Keratinocyte (primary cell): ENCODE measurements around the gene FHOD1. TPM values are rescaled to one million over a fixed set of nuclear protein-coding genes. Genes with fewer than 3 reads are reported as not detected.

Experiments used
- DNase-seq: peaks from one replicate; pipeline ENCODE4 v3.0.0-alpha.2; 2011; ENCODE audit warnings: low read depth, missing footprints, low spot score
- FAIRE-seq: peaks from 2 replicates; lab custom pipeline; 2011; peaks lifted over from hg19 to GRCh38; lab: Jason Lieb, UNC
- H2AFZ ChIP-seq: 2 replicates; pipeline ENCODE4 v1.6.0; 2012; ENCODE audit warnings: low read length, control low read depth, inconsistent platforms; ENCODE audit not compliant: control insufficient read depth
- H3K27ac ChIP-seq: 2 replicates; pipeline ENCODE4 v1.5.1; 2011; ENCODE audit warnings: low read length; ENCODE audit not compliant: control insufficient read depth, insufficient read depth
- H3K27me3 ChIP-seq: 3 replicates; pipeline ENCODE4 v1.6.0; 2011; ENCODE audit warnings: low read length; ENCODE audit not compliant: control insufficient read depth, insufficient read depth; ENCODE audit errors: extremely low read depth
- H3K36me3 ChIP-seq, 2 experiments: 2 replicates in 1 of 2; 3 replicates in 1 of 2; pipeline ENCODE4 v1.5.1; 2011; ENCODE audit warnings: low read length in 2 of 2, mild to moderate bottlenecking in 1 of 2; ENCODE audit not compliant: control insufficient read depth in 2 of 2, insufficient read depth in 2 of 2; ENCODE audit errors: extremely low read depth in 1 of 2
- H3K4me1 ChIP-seq: 3 replicates; pipeline ENCODE4 v1.5.1; 2011; ENCODE audit warnings: low read length; ENCODE audit not compliant: control insufficient read depth, insufficient read depth; ENCODE audit errors: extremely low read depth
- H3K4me2 ChIP-seq: 3 replicates; pipeline ENCODE4 v1.6.0; 2011; ENCODE audit warnings: low read depth, low read length; ENCODE audit not compliant: control insufficient read depth, insufficient read depth; ENCODE audit errors: extremely low read depth
- H3K4me3 ChIP-seq, 3 experiments: fragments of 200-600 bp in 1 of 3; sonication (generic) in 1 of 3; 2 replicates in 2 of 3; 3 replicates in 1 of 3; pipeline ENCODE4 v1.5.1; 2011 to 2016; ENCODE audit warnings: low read length in 3 of 3, mild to moderate bottlenecking in 3 of 3, control low read depth in 2 of 3, inconsistent platforms in 1 of 3, low read depth in 1 of 3, mixed read lengths in 1 of 3, mixed run types in 1 of 3, moderate library complexity in 1 of 3; ENCODE audit not compliant: control insufficient read depth in 2 of 3, insufficient read depth in 2 of 3; ENCODE audit errors: extremely low read depth in 1 of 3
- H3K79me2 ChIP-seq: 2 replicates; pipeline ENCODE4 v1.6.0; 2012; ENCODE audit warnings: low read length; ENCODE audit not compliant: control insufficient read depth, insufficient read depth
- H3K9ac ChIP-seq: 3 replicates; pipeline ENCODE4 v1.6.0; 2011; ENCODE audit warnings: low read length; ENCODE audit not compliant: control insufficient read depth, insufficient read depth; ENCODE audit errors: extremely low read depth
- H3K9me1 ChIP-seq: 3 replicates; pipeline ENCODE4 v1.6.0; 2011; ENCODE audit warnings: low read length; ENCODE audit not compliant: control insufficient read depth, insufficient read depth; ENCODE audit errors: extremely low read depth
- H3K9me3 ChIP-seq: 2 replicates; pipeline ENCODE4 v1.5.1; 2012; ENCODE audit warnings: low read depth, low read length; ENCODE audit not compliant: control insufficient read depth
- H4K20me1 ChIP-seq: 3 replicates; pipeline ENCODE4 v1.6.0; 2011; ENCODE audit warnings: low read length; ENCODE audit not compliant: control insufficient read depth, insufficient read depth; ENCODE audit errors: extremely low read depth
- EZH2 ChIP-seq: IDR thresholded peaks from one replicate; pipeline ENCODE4 v1.6.1; 2012; ENCODE audit warnings: inconsistent platforms, mild to moderate bottlenecking, low read length, moderate library complexity
- dilution Hi-C: fragments of 300-500 bp; cut with MboI; formaldehyde crosslinking; loops from one replicate; pipeline ENCODE4 v1.7.0; 2020; ENCODE audit warnings: low sequenced_read_pairs; ENCODE audit not compliant: extremely low pct_ligation_motif_present
- polyA plus RNA-seq, 5 experiments: library from polyadenylated mRNA; depleted of rRNA in 3 of 5; stranded (reverse) in 3 of 5; stranded (forward) in 1 of 5; unstranded in 1 of 5; fragments of >200 nt; gene quantifications; 1 replicate in 1 of 5; 2 replicates in 3 of 5; 3 replicates in 1 of 5; pipeline versions ENCODE4 v1.2.1 to v1.2.3, GENCODE V29; 2011 to 2012; ENCODE audit warnings: missing spikeins in 2 of 5, low read depth in 1 of 5, low replicate concordance in 1 of 5
- TF ChIP-seq, protein P1 (sequence below), 3 experiments: IDR thresholded peaks in 1 of 3; conservative IDR thresholded peaks in 1 of 3; optimal IDR thresholded peaks in 1 of 3; 2 replicates in 2 of 3; 3 replicates in 1 of 3; pipeline versions ENCODE3 to v1.5.1; 2011; ENCODE audit warnings: low read length in 3 of 3, mild to moderate bottlenecking in 3 of 3, moderate library complexity in 2 of 3, control low read depth in 1 of 3, inconsistent platforms in 1 of 3; ENCODE audit not compliant: insufficient read depth in 2 of 3; ENCODE audit errors: extremely low read depth in 1 of 3

Gene FHOD1
- polyA plus RNA-seq, 1 donor (not counting 4 experiments of a cell fraction or from before 2014, with no cell fraction given): 29.4 TPM

DNA sequence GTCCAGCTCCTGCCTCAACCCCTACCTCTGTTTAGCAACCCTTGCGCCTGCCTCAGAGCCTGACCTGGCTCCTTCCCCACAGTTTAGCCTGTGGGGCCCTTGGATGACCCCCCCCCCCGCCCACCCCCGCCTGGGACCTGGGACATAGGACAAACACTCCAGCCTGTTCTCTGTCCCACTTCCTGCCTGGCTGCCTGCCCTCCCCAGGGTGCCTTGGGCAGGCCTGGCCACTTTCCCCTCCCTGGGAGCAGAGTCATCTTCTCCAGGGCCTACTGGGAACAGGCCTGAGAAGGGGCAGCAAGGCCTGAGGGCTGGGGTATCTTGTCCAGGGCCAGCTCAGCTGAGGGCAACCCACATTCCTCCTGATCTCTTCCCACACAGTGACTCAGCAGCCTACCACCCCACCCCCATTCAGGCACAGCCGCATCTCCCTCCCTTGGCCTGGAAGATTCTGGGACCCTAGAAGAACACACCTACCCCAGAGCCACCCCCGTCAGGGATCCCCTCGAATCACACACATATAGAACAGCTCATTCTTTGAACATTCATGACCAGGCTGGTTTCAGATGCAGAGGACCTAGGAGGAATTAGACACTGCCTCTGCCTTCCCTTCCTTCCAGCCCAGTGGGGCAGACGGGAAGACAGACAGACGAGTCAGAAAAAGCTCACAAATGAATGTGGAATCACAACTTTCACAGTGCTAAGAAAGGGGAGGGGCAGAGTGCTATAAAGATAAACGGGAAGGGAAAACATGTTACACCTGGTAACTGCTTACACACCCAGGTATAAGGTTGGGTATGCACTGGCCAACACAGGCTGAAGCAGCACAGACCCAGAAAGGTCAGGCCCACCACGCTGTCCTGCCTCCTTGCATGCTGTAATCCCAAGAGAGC is 6.0 kb downstream of the FHOD1 start:
- H3K4me3 ChIP-seq: peak overlapping the region in 1 of 3 experiments; percentile 46
- peak overlapping the region; percentile 6 for H2AFZ ChIP-seq
- TF ChIP-seq, protein P1, sequence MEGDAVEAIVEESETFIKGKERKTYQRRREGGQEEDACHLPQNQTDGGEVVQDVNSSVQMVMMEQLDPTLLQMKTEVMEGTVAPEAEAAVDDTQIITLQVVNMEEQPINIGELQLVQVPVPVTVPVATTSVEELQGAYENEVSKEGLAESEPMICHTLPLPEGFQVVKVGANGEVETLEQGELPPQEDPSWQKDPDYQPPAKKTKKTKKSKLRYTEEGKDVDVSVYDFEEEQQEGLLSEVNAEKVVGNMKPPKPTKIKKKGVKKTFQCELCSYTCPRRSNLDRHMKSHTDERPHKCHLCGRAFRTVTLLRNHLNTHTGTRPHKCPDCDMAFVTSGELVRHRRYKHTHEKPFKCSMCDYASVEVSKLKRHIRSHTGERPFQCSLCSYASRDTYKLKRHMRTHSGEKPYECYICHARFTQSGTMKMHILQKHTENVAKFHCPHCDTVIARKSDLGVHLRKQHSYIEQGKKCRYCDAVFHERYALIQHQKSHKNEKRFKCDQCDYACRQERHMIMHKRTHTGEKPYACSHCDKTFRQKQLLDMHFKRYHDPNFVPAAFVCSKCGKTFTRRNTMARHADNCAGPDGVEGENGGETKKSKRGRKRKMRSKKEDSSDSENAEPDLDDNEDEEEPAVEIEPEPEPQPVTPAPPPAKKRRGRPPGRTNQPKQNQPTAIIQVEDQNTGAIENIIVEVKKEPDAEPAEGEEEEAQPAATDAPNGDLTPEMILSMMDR (optimal IDR thresholded peaks at IDR 0.05 in 1 of 3, IDR thresholded peaks at IDR 0.05 in 1 of 3, conservative IDR thresholded peaks at IDR 0.05 in 1 of 3; ENCODE audit: extremely low read depth in 1 of 3, insufficient read depth in 2 of 3, low read length in 3 of 3): no peak
- no peak for TF ChIP-seq EZH2
- H3K79me2 ChIP-seq: peaks cover 22% of the 10 kb centered on the region
- DNase-seq (peak; percentile 87), FAIRE-seq (peak; percentile 53)
- H3K4me1 ChIP-seq: peaks cover 61% of the 10 kb centered on the region
- dilution Hi-C loops: no loop called here
- H3K4me2 ChIP-seq: peak overlapping the region; percentile 79
- H3K27ac ChIP-seq: peak overlapping the region; percentile 91
- no peaks in the 10 kb centered on the region for H4K20me1 ChIP-seq
- no peaks in the 10 kb centered on the region for H3K27me3 ChIP-seq
- peaks cover 12 to 21% of the 10 kb centered on the region in 2 experiments for H3K36me3 ChIP-seq
- H3K9me3 ChIP-seq: no peaks in the 10 kb centered on the region
- peak overlapping the region; percentile 68 for H3K9ac ChIP-seq
- H3K9me1 ChIP-seq: peaks cover 2% of the 10 kb centered on the region

DNA sequence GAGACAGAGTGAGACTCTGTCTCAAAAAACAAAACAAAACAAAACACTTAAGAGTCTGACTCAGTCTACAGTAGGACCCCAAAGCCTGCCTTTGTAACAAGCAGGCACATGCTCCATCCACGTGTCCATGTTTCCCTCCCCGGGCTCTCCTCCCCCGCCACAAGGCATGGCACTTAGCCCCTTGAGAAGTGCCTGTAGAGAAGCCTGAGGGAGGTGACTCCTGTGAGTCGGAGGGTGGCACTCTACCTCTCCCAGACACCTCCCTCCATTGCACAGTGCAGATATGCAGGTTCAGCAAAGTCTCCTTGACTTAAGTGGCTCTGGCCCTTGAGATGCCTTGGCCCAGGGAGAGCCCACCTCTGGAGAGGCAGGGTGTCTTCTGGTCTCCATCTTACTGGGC is 6.8 kb downstream of the FHOD1 start:
- H3K9ac ChIP-seq: peak overlapping the region; percentile 68
- peaks cover 18 to 25% of the 10 kb centered on the region in 2 experiments for H3K36me3 ChIP-seq
- peak overlapping the region; percentile 70 for H3K4me2 ChIP-seq
- H3K9me1 ChIP-seq: peaks cover 2% of the 10 kb centered on the region
- H3K4me3 ChIP-seq: no peak overlapping the region
- FAIRE-seq (peak; percentile 23), DNase-seq (no peak)
- no peak overlapping the region for H2AFZ ChIP-seq
- dilution Hi-C loops: no loop called here
- no peaks in the 10 kb centered on the region for H3K27me3 ChIP-seq
- no peaks in the 10 kb centered on the region for H3K9me3 ChIP-seq
- TF ChIP-seq, protein P1 (optimal IDR thresholded peaks at IDR 0.05 in 1 of 3, IDR thresholded peaks at IDR 0.05 in 1 of 3, conservative IDR thresholded peaks at IDR 0.05 in 1 of 3; ENCODE audit: extremely low read depth in 1 of 3, insufficient read depth in 2 of 3, low read length in 3 of 3): peak in 1 of 3 experiments; percentile 48
- no peak for TF ChIP-seq EZH2
- peaks cover 24% of the 10 kb centered on the region for H3K79me2 ChIP-seq
- peak overlapping the region; percentile 91 for H3K27ac ChIP-seq
- no peaks in the 10 kb centered on the region for H4K20me1 ChIP-seq
- H3K4me1 ChIP-seq: peaks cover 62% of the 10 kb centered on the region
